D721Med (cell line): ENCODE measurements around the gene PTPN14.

Experiments
- DNase-seq: peaks from one replicate; pipeline ENCODE4 v3.0.0; 2011; ENCODE audit warnings: low spot score; ENCODE audit not compliant: insufficient read length
- FAIRE-seq: peaks from 2 replicates; lab custom pipeline; 2011; peaks lifted over from hg19 to GRCh38; lab: Jason Lieb, UNC
- TF ChIP-seq, protein P1 (sequence below): IDR thresholded peaks from 2 replicates; pipeline ENCODE4 v1.5.1; 2012; ENCODE audit warnings: mild to moderate bottlenecking, control low read depth; ENCODE audit not compliant: insufficient read depth; ENCODE audit errors: missing control alignments

PTPN14 gene

DNA sequence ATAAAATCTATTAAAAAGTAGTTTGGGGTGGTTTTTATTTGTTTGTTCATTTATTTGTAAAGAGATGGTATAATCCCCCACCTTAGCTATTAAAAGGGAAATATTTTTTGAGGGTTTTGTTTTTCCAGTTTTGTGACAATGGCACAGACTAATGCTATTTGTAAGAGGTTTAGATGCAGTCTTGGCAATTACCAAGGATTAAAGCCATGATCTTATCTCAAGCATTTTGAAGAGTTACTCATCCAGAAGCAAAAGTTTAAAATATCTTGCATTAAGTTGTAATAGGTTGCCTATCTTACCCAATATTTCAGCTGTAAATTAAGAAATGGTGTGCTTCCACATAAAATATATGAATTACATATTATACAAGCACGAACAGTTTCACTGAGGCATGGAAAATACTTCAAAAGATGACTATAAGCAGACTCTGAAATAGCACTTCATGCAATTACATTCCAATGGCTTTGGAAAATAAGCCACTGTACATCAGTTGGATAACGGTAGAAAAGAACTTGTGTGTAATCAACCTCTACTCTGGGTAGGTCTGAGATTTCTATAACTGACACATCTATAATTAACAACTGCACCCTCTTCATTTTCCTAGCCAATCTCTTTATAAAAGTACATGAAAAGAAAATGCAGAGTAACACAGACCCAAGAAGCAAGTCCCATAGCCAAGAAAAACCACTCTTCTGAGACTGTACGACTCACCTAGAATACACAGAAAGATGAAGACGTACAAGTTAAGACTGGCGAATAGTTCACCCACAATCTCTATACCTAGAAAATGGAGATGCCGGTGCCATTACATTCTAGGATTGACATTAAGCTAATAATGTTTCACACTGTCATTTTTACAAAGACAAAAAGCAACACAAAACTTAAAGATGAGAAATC lies 95.2 kb downstream of the PTPN14 start:
- peak; percentile 98 for FAIRE-seq

DNA sequence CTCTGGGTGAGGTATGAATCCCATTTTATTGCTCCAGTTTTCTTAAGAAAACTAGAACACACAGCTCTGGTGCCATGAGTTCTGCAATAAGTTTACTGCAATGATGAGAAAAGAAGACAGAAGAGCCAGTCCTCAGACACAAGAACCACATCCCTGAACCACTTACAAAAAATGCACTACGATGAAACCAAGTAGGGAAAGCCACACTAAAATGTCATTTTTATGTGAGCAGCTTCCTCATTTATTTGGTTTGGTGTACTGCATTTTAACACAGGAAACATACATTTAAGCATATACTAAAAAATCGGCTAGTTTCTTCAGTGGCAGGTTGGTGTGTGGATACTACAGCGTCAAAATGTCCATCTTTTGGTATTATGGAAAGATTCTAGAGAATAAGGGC lies 95.9 kb downstream of the PTPN14 start:
- TF ChIP-seq, protein P1, sequence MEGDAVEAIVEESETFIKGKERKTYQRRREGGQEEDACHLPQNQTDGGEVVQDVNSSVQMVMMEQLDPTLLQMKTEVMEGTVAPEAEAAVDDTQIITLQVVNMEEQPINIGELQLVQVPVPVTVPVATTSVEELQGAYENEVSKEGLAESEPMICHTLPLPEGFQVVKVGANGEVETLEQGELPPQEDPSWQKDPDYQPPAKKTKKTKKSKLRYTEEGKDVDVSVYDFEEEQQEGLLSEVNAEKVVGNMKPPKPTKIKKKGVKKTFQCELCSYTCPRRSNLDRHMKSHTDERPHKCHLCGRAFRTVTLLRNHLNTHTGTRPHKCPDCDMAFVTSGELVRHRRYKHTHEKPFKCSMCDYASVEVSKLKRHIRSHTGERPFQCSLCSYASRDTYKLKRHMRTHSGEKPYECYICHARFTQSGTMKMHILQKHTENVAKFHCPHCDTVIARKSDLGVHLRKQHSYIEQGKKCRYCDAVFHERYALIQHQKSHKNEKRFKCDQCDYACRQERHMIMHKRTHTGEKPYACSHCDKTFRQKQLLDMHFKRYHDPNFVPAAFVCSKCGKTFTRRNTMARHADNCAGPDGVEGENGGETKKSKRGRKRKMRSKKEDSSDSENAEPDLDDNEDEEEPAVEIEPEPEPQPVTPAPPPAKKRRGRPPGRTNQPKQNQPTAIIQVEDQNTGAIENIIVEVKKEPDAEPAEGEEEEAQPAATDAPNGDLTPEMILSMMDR = no peak
- DNase-seq (no peak), FAIRE-seq (peak; percentile 32)

More for the DNA sequence above, 95.2 kb downstream of the PTPN14 start:
- no peak for DNase-seq
- TF ChIP-seq, protein P1 = no peak

DNA sequence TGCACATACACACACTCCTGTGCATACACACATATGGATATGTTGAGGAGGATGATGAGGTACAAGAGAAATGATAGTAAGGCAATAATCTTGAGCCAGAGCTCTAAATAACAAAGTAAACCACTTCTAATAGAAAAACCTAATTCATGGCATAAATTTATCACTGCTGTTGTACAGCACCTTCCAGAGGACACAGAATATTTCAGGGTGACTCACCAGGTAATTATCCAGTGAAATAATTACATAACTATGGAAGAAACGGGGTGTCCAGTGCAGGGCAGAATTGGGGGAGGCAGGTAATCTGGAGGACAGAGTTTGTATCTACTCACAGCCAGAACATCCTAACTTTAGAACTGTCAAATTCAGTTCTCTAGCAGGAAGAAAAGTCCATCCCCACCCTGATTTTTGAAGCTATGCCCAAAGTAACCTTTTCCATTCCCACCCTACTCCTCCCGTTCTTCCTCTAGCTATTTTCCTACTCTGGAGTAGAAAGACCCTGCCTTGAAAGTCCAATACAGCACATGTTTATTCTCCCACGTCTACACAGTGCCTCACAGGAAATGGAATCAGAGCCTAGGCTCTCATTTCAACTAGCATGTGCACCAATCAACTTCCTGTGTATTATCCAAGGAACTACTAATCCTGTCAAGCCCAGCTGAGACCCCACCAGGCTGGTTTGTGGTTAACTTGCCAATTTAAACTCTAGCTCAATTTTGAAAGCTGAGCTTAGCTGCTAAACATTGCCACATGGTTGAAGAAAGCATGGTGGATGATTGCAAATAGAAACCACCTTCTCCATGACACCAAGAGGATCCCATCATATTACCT lies 96.6 kb downstream of the PTPN14 start:
- FAIRE-seq (peak; percentile 94), DNase-seq (no peak)
- TF ChIP-seq, protein P1 = no peak

DNA sequence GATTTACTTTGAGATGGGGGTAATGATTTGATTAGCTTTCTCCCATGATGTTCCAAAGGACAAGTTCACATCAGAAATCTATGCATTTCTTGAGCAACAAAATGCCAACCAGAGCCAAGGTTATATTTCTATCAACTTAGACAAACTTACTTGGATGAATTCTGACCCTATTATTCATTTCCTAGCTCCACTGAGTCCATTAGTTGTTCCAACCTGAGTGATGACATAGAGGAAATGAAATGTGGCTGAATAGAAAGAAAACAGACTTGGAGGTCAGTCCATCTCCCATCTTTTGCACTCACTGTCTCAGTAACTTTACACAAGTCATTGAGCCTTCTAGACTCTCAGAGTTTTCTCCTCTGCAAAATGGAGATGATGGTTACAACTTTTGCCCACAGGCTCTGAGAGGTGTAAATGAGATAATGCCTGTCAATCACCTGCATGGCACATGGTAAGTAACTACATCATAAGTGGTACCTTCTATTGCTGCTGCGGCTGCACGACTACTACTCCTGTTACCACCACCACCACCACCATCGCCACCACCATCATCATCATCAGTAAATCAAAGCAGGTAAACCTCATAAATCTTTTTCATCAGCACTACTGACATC lies 98.2 kb downstream of the PTPN14 start:
- TF ChIP-seq, protein P1 = no peak
- peak; percentile 38 for FAIRE-seq
- no peak for DNase-seq

DNA sequence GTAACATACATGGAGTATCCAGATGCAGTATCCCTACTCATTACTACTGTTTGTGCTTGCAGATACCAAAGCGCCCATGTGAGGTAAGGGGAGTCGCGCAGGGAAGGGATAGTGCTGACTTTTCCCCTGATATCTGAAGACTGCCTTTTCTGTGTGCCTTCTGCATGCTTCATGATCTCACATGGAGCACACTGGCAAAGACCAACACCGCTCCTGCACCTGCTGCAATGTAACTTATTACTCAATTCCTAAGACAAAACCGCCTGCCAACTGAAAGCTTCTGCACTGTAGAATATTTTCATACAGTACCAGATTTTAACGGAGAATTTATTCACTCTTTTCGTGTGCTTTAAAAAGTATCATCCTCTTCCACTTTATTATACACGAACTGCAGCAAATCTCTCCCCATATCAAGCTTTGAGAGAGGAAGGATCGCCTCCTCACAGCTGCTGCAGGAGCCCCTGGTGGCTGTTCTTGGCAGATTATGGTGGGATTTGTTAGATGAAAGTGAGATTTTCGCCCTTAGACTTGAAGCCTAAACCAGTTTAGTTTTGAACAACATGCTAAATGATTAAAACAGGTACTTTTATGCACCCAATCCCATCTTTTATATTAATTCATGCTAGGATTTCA lies 99.1 kb downstream of the PTPN14 start:
- FAIRE-seq = peak; percentile 66
- TF ChIP-seq, protein P1 = peak; percentile 51
- no peak for DNase-seq

DNA sequence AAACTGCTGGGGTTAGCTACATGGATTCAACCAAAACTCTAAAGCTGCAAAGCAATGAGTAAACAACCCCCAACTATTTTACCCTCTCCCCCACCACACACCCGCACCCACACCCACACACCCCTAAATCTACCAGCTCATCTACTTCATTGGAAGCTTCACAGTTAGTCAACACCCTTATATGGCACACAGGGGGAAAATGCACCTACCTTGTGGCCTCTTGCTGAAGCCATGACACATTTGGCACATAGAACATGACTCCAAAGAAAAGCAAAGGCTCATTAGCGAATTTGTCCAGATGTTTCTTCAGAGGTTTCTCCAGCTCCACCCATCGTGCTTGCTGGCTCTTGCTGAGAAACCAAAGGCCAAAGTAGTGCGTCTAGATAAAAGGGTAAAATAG lies 99.8 kb downstream of the PTPN14 start:
- TF ChIP-seq, protein P1 = no peak
- DNase-seq = no peak

More for the DNA sequence above, 99.8 kb downstream of the PTPN14 start:
- no peak for FAIRE-seq
